Esophagus squamous epithelium (tissue), 5 donors: ENCODE data around the gene TCF3. TPM values are rescaled to one million over a fixed set of nuclear protein-coding genes. Genes with fewer than 3 reads are reported as not detected.
"Not testable (repeated sequence)": the region's sequence is repeated elsewhere in the genome, so short reads cannot be mapped to it uniquely, and the experiment has no call there.

ENCODE experiments used
- DNase-seq: peaks from one replicate; lab custom pipeline; 2025; lab: John Stamatoyannopoulos, UW
- H3K27ac ChIP-seq, 4 donors: fragments of 200-600 bp; sonication (generic); one replicate each; pipeline ENCODE4 v1.5.1; 2016 to 2019; ENCODE audit warnings: mild to moderate bottlenecking in 1 of 4
- H3K27me3 ChIP-seq, 4 donors: fragments of 200-600 bp; sonication (generic); 1 replicate in 3 of 4; 2 replicates in 1 of 4; pipeline versions ENCODE4 v1.5.1 to v1.6.0; 2017 to 2021; ENCODE audit warnings: antibody characterized with exemption in 1 of 4
- H3K36me3 ChIP-seq, 3 donors: fragments of 200-600 bp; sonication (generic); one replicate each; pipeline ENCODE4 v1.5.1; 2016 to 2019
- H3K4me1 ChIP-seq, 3 donors: fragments of 200-600 bp; sonication (generic); one replicate each; pipeline ENCODE4 v1.5.1; 2017 to 2019
- H3K4me3 ChIP-seq, 4 donors: fragments of 200-600 bp; sonication (generic); 1 replicate in 3 of 4; 2 replicates in 1 of 4; pipeline ENCODE4 v1.5.1; 2016 to 2019; ENCODE audit warnings: mild to moderate bottlenecking in 2 of 4, moderate library complexity in 1 of 4
- H3K9me3 ChIP-seq, 3 donors: fragments of 200-600 bp; sonication (generic); one replicate each; pipeline ENCODE4 v1.5.1; 2016 to 2019
- POLR2A ChIP-seq, 4 donors: fragments of 450-650 bp; IDR thresholded peaks; one replicate each; pipeline ENCODE4 v1.6.1; 2017; ENCODE audit warnings: antibody characterized with exemption in 4 of 4, mild to moderate bottlenecking in 4 of 4, moderate library complexity in 3 of 4
- WGBS, 2 donors: methylation state at CpG; one replicate each; pipeline ENCODE4 v1.1.5; 2018; 5-methylcytosine and 5-hydroxymethylcytosine counted together
- intact Hi-C: fragments of 100-400 bp; cut with DNase I; formaldehyde crosslinking; loops from one replicate; pipeline ENCODE4 v1.15.0; 2022
- total RNA-seq, 4 donors: library from RNA; depleted of rRNA; stranded (reverse); fragments of >200 nt; gene quantifications; one replicate each; pipeline ENCODE4 v1.1.0, GENCODE V29; 2016
- TF ChIP-seq, protein P1 (sequence below), 6 experiments: fragments of 450-650 bp in 4 of 6; fragments of 200-600 bp in 2 of 6; sonication (generic) in 2 of 6; IDR thresholded peaks; one replicate each; pipeline ENCODE4 v1.5.1; 2016 to 2019; ENCODE audit warnings: antibody characterized with exemption in 6 of 6, mild to moderate bottlenecking in 4 of 6, moderate library complexity in 4 of 6
- donor health status: DM: yes; HTN: yes; CAD: no.

The TCF3 gene
- total RNA-seq, 4 donors from 2014 or later = 29.9 to 66.0 (median 47.9) TPM

DNA sequence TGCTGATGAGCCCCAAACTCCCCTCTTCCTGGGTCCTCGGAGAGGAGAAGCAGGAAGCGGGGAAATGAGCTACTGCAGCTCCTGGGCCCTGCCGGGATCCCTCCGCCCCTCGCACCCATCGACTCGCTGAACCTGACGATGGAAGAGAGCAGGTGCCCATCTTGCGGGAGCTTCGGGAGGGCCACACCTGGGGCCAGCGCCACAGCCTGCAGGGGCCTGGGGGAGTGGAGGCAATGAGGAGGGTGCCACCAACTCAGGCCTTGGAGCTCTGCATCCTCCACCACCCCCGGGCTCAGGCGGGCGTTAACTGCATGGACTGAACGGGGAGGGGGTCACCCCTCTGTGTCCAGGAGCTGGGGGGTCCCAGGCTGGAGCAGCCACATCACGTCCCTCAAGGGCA, 8.3 kb downstream of the TCF3 start:
- no peak overlapping the region for H3K4me3 ChIP-seq
- WGBS, 2 donors = 100% methylated on average over 1 of the region's 16 CpGs; no CpG with 5 or more reads in 1 of the 2 donors

DNA sequence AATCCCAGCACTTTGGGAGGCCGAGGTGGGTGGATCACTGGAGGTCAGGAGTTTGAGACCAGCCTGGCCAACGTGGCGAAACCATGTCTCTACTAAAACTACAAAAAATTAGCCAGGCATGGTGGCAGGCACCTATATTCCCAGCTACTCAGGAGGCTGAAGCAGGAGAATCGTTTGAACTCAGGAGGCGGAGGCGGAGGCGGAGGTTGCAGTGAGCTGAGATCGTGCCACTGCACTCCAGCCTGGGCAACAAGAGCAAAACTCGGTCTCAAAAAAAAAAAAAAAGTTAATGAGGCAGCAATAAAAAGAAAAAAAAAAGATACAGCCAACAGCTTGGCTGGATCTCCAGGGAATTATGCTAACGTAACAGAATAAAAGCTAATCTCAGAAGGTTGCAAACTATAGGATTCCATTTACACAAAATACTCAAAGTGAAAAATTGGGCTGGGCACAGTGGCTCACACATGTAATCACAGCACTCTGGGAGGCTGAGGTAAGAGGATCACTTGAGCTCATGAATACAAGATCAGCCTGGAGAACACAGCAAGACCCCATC, 11.4 kb downstream of the TCF3 start:
- peaks cover 6 to 99% (median 9%) of the 10 kb centered on the region in 3 donors for H3K36me3 ChIP-seq
- H3K4me3 ChIP-seq, H3K27ac ChIP-seq, H3K4me1 ChIP-seq, H3K9me3 ChIP-seq, H3K27me3 ChIP-seq, DNase-seq, intact Hi-C loops: not testable (repeated sequence)
- WGBS, 2 donors = 92% methylated on average over 9 to 10 of the region's 10 CpGs

More for the DNA sequence above, 8.3 kb downstream of the TCF3 start:
- peaks cover 0 to 21% (median 0%) of the 10 kb centered on the region in 3 donors for H3K4me1 ChIP-seq
- no peak overlapping the region for H3K27ac ChIP-seq
- DNase-seq = no peak
- no peaks in the 10 kb centered on the region for H3K27me3 ChIP-seq
- H3K36me3 ChIP-seq = peaks cover 6 to 91% (median 10%) of the 10 kb centered on the region in 3 donors
- intact Hi-C loops = no loop called here
- TF ChIP-seq, protein P1, sequence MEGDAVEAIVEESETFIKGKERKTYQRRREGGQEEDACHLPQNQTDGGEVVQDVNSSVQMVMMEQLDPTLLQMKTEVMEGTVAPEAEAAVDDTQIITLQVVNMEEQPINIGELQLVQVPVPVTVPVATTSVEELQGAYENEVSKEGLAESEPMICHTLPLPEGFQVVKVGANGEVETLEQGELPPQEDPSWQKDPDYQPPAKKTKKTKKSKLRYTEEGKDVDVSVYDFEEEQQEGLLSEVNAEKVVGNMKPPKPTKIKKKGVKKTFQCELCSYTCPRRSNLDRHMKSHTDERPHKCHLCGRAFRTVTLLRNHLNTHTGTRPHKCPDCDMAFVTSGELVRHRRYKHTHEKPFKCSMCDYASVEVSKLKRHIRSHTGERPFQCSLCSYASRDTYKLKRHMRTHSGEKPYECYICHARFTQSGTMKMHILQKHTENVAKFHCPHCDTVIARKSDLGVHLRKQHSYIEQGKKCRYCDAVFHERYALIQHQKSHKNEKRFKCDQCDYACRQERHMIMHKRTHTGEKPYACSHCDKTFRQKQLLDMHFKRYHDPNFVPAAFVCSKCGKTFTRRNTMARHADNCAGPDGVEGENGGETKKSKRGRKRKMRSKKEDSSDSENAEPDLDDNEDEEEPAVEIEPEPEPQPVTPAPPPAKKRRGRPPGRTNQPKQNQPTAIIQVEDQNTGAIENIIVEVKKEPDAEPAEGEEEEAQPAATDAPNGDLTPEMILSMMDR (IDR thresholded peaks at IDR 0.05) = no peak
- no peak for TF ChIP-seq POLR2A (IDR thresholded peaks at IDR 0.05)
- H3K9me3 ChIP-seq = no peaks in the 10 kb centered on the region

DNA sequence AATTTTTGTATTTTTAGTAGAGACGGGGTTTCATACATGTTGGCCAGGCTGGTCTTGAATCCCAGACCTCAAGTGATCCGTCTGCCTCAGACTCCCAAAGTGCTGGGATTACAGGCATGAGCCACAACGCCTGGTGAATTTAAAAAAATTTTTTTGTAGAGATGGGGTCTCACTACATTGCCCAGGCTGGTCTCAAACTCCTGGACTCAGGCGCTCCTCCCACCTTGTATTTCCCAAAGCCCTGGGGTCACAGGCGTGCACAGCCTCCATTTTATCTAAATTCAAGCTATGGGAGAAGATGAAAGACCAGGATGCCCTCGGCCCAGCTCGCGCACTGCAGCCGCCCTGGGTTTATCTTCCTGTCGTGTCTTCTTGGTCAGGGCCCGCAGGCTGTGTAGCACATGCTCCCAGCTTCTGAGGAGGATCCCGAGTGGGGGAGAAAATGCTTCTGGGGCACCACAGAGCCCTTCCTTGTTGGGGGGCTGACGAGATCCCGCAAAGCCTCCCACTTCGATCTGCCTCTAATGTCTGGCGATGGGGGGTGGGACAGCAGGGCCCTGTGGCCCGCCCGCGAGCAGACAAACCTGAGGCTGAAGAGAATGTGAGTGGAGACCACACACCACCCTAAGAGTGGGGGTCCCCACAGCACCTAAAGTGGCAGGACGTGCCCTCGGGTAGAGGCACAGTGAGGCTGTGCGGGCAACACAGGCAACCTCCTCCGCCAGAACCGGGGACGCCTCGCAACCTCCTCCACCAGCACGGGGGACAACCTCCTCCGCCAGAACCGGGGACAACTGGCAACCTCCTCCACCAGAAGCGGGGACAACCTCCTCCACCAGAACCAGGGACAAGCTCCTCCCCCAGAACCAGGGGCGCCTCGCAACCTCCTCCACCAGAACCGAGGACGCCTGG, 15.8 kb downstream of the TCF3 start:
- intact Hi-C loops = no loop called here
- DNase-seq = no peak
- no peaks in the 10 kb centered on the region for H3K9me3 ChIP-seq
- no peak for TF ChIP-seq POLR2A (IDR thresholded peaks at IDR 0.05)
- TF ChIP-seq, protein P1 (IDR thresholded peaks at IDR 0.05) = no peak
- H3K27ac ChIP-seq = no peak overlapping the region
- H3K4me3 ChIP-seq = no peak overlapping the region
- no peaks in the 10 kb centered on the region for H3K4me1 ChIP-seq
- peaks cover 0 to 98% (median 0%) of the 10 kb centered on the region in 3 donors for H3K36me3 ChIP-seq
- 93 to 94% methylated on average over 6 to 18 of the region's 34 CpGs for WGBS, 2 donors
- H3K27me3 ChIP-seq = no peaks in the 10 kb centered on the region

DNA sequence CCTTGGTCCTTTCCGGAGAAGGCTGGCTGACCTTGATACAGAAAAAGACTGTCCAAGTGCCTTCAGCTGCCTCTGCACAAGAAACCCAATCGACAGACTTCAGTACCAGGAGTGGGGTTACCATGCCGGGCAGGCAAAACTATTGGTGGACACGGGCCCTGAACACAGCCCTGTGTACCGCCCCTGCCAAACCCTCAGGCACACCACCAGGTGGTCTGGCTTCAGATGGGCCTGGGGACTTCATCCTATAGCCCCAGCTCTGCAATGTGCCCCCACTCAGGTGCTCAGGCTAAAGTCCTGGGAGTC, 17.5 kb downstream of the TCF3 start:
- H3K36me3 ChIP-seq = peaks cover 0 to 99% (median 0%) of the 10 kb centered on the region in 3 donors
- DNase-seq = no peak
- no peak overlapping the region for H3K4me3 ChIP-seq
- H3K27me3 ChIP-seq = no peaks in the 10 kb centered on the region
- no peak for TF ChIP-seq POLR2A (IDR thresholded peaks at IDR 0.05)
- TF ChIP-seq, protein P1 (IDR thresholded peaks at IDR 0.05) = no peak
- 90 to 100% methylated on average over 2 to 4 of the region's 5 CpGs for WGBS, 2 donors
- intact Hi-C loops = no loop called here
- no peaks in the 10 kb centered on the region for H3K4me1 ChIP-seq
- no peak overlapping the region for H3K27ac ChIP-seq
- H3K9me3 ChIP-seq = no peaks in the 10 kb centered on the region

DNA sequence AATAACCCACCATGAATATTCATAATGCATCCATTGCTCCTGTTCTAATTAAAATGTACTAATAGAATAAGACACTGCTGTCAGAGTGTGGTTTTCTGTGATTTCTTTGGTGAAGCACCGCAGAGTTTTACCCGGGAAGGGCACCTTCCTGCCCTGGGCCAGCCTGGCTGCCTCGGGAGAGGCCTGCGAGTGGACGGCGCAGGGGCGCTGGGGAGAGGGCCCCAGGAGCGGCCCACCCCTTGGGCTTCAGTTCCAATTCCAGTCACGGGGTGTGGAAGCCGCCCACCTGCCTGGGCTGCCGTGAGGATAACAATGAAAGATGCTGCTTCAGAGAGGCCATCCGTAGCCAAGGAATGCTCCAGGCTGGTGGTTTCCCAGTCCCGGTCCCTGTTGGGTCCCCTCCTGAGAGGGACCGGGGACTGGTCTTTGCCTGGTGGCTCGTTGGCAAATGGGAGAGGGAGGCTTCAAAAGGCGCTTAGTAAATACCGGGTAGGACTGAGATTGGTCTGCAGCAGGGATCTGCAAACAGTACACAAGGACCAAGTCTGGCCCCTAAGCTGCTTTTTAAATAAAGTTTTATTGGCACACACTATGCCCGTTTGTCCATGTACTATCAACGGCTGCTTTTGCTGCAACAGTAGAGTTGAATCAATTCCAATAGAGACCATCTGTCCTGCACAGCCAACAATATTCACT, 18.0 kb downstream of the TCF3 start:
- WGBS, 2 donors = 93 to 96% methylated on average over 8 to 14 of the region's 19 CpGs
- no peaks in the 10 kb centered on the region for H3K9me3 ChIP-seq
- intact Hi-C loops = no loop called here
- TF ChIP-seq, protein P1 (IDR thresholded peaks at IDR 0.05) = no peak
- no peak for TF ChIP-seq POLR2A (IDR thresholded peaks at IDR 0.05)
- H3K27me3 ChIP-seq = no peaks in the 10 kb centered on the region
- no peak for DNase-seq
- no peak overlapping the region for H3K4me3 ChIP-seq
- H3K4me1 ChIP-seq = no peaks in the 10 kb centered on the region
- peaks cover 0 to 96% (median 0%) of the 10 kb centered on the region in 3 donors for H3K36me3 ChIP-seq
- no peak overlapping the region for H3K27ac ChIP-seq
